PC-9 (cell line): ENCODE results near the gene KIF17. TPM values are rescaled to one million over a fixed set of nuclear protein-coding genes. Genes with fewer than 3 reads are reported as not detected.
A peak's percentile ranks its signal among the peaks of the same experiment; 100 is the strongest.

ENCODE experiments used
- Bru-seq: library from RNA; stranded (reverse); fragments of 400-500 nt; gene quantifications from one replicate; lab custom pipeline; 2021; lab: Mats Ljungman, UMichigan
- BruChase-seq, 2 experiments: library from RNA; stranded (reverse); fragments of 400-500 nt; gene quantifications; one replicate each; lab custom pipeline; 2021; lab: Mats Ljungman, UMichigan
- BruUV-seq: library from RNA; stranded (reverse); fragments of 400-500 nt; replicated peaks from 2 replicates; lab custom pipeline; 2021; lab: Mats Ljungman, UMichigan
- CTCF ChIA-PET: fragments of 300-600 bp; sonication (Branson Sonifier 250); formaldehyde crosslinking; loops from one replicate; lab custom pipeline; 2022; ENCODE audit warnings: antibody characterized with exemption; lab: Charles Lee
- POLR2A ChIA-PET: fragments of 300-600 bp; sonication (Branson Sonifier 250); formaldehyde crosslinking; loops from one replicate; lab custom pipeline; 2022; ENCODE audit warnings: antibody characterized with exemption; ENCODE audit not compliant: unreplicated experiment; lab: Charles Lee
- DNase-seq, 2 experiments: peaks; one replicate each; pipeline versions ENCODE4 v3.0.0 to v3.0.0-alpha.2; 2015 to 2022; ENCODE audit warnings: mixed read lengths in 1 of 2
- H2AFZ ChIP-seq: fragments of 200-600 bp; sonication (generic); 2 replicates; pipeline ENCODE4 v1.8.1; 2017; ENCODE audit warnings: antibody characterized with exemption
- H3F3A ChIP-seq: fragments of 200-600 bp; sonication (generic); 2 replicates; pipeline ENCODE4 v1.8.1; 2017; ENCODE audit warnings: antibody characterized with exemption, mild to moderate bottlenecking, low read depth; ENCODE audit not compliant: insufficient read depth
- H3K27ac ChIP-seq: fragments of 200-600 bp; sonication (generic); 2 replicates; pipeline ENCODE4 v1.6.1; 2016; ENCODE audit warnings: mixed run types
- H3K27me3 ChIP-seq: fragments of 200-600 bp; sonication (generic); 2 replicates; pipeline ENCODE4 v1.6.1; 2016; ENCODE audit warnings: low read depth, mixed run types; ENCODE audit not compliant: insufficient read depth
- H3K36me3 ChIP-seq: fragments of 200-600 bp; sonication (generic); 2 replicates; pipeline ENCODE4 v1.6.1; 2016; ENCODE audit warnings: low read depth, mixed run types
- H3K4me1 ChIP-seq: fragments of 200-600 bp; sonication (generic); replicated peaks from 2 replicates; pipeline ENCODE4 v1.6.1; 2016; ENCODE audit warnings: mixed run types; ENCODE audit not compliant: insufficient read depth
- H3K4me2 ChIP-seq: fragments of 200-600 bp; sonication (generic); 2 replicates; pipeline ENCODE4 v1.6.1; 2017; ENCODE audit warnings: mixed run types
- H3K4me3 ChIP-seq: fragments of 200-600 bp; sonication (generic); 2 replicates; pipeline ENCODE4 v1.6.1; 2016; ENCODE audit warnings: mixed run types
- H3K79me2 ChIP-seq: fragments of 200-600 bp; sonication (generic); 2 replicates; pipeline ENCODE4 v1.6.1; 2017; ENCODE audit warnings: low read depth, mixed run types
- H3K9me2 ChIP-seq: fragments of 200-600 bp; sonication (generic); 2 replicates; pipeline ENCODE4 v1.8.1; 2017; ENCODE audit warnings: mild to moderate bottlenecking; ENCODE audit not compliant: insufficient read depth
- H3K9me3 ChIP-seq: fragments of 200-600 bp; sonication (generic); 2 replicates; pipeline ENCODE4 v1.8.1; 2016; ENCODE audit warnings: low read depth; ENCODE audit not compliant: insufficient read depth
- H4K20me1 ChIP-seq: fragments of 200-600 bp; sonication (generic); 2 replicates; pipeline ENCODE4 v1.8.1; 2017; ENCODE audit not compliant: insufficient read depth
- CTCF ChIP-seq: fragments of 200-600 bp; sonication (generic); conservative IDR thresholded peaks from 2 replicates; pipeline ENCODE4 v1.6.1; 2017; ENCODE audit warnings: mixed run types, antibody characterized with exemption, mild to moderate bottlenecking, moderate library complexity
- EZH2 ChIP-seq: fragments of 200-600 bp; sonication (generic); IDR thresholded peaks from 2 replicates; pipeline ENCODE4 v1.8.0; 2017; ENCODE audit warnings: antibody characterized with exemption, low read depth
- intact Hi-C: fragments of 100-400 bp; cut with micrococcal nuclease; formaldehyde crosslinking; loops from one replicate; pipeline ENCODE4 v1.10.0; 2022; ENCODE audit not compliant: unreplicated experiment
- long read RNA-seq: library from polyadenylated mRNA; stranded (forward); transcript quantifications from one replicate; pipeline ENCODE4 v2.0.0, GENCODE V29; 2022
- total RNA-seq: library from RNA; stranded (reverse); gene quantifications from 2 replicates; pipeline ENCODE4 v1.2.3, GENCODE V29; 2021

KIF17 gene
- total RNA-seq (1.2 and 1.7 TPM in 2 replicates), Bru-seq, nascent RNA (percentile 20 among the genes with signal in this experiment), BruChase-seq, experiment 1, labeled RNA remaining after a 2-hour chase (percentile 22 among the genes with signal in this experiment), BruChase-seq, experiment 2, labeled RNA remaining after a 6-hour chase (percentile 22 among the genes with signal in this experiment)
- long read RNA-seq, partial matches to known transcripts = 1 of 4 reads
- long read RNA-seq, other reads (novel, unspliced or antisense) = 1 of 4 reads

- no peaks in the 10 kb centered on the region for H3K9me3 ChIP-seq
- no peaks in the 10 kb centered on the region for H3K36me3 ChIP-seq
- DNase-seq = peak in 1 of 2 experiments; percentile 76
- H3K79me2 ChIP-seq = no peaks in the 10 kb centered on the region
- intact Hi-C loops = no loop called here
- BruUV-seq = no TSS peak
- ChIA-PET POLR2A (interaction anchor here (0.7 kb wide), 1 partner anchor 343 kb away, joined by 9 read pairs; no protein-coding TSS in a partner anchor), CTCF (interaction anchor here (0.6 kb wide), 2 partner anchors 377 to 642 kb away, joined by 3 to 4 read pairs; no protein-coding TSS in a partner anchor)
- no peaks in the 10 kb centered on the region for H3K9me2 ChIP-seq
- no peaks in the 10 kb centered on the region for H3K4me1 ChIP-seq
- TF ChIP-seq CTCF = no peak
- TF ChIP-seq EZH2 = no peak
- H3K27ac ChIP-seq = no peak within 1 kb of the TSS
- H3K4me2 ChIP-seq = peak within 1 kb of the TSS; percentile 54
- H4K20me1 ChIP-seq = no peaks in the 10 kb centered on the region
- H2AFZ ChIP-seq = no peak within 1 kb of the TSS
- H3K27me3 ChIP-seq = no peaks in the 10 kb centered on the region
- no peaks in the 10 kb centered on the region for H3F3A ChIP-seq
- peak within 1 kb of the TSS; percentile 42; the same call in 1 of the 2 replicates for H3K4me3 ChIP-seq
Measured at GRCh38 chr1:20717452-20718342, at the start of gene KIF17. KIF17 (minus strand) TSS chr1:20718007; CDS start chr1:20717706, 301 bp downstream.

- ChIA-PET CTCF (no interaction called here), POLR2A (interaction anchor here (0.6 kb wide), 1 partner anchor 312 kb away, joined by 6 read pairs; no protein-coding TSS in a partner anchor)
- Histone ChIP-seq H3K79me2 (no peaks in the 10 kb centered on the region), H3K27ac (no peak overlapping the region), H4K20me1 (0 out of 2 replicates have a peak, but pooled peaks cover 5% of the 10 kb centered on the region), H3K4me1 (no peaks in the 10 kb centered on the region), H3F3A (peaks cover 4% of the 10 kb centered on the region), H3K27me3 (no peaks in the 10 kb centered on the region), H3K4me2 (no peak overlapping the region), H3K36me3 (peaks cover 13% of the 10 kb centered on the region), H3K4me3 (no peak overlapping the region), H3K9me2 (no peaks in the 10 kb centered on the region), H3K9me3 (no peaks in the 10 kb centered on the region), H2AFZ (no peak overlapping the region)
- no peak for TF ChIP-seq CTCF
- no peak for TF ChIP-seq EZH2
- no TSS peak for BruUV-seq
- DNase-seq = no peak
- intact Hi-C loops = no loop called here
Measured at GRCh38 chr1:20767271-20767670, 49.5 kb upstream of the KIF17 start.

- Histone ChIP-seq H3F3A (peaks cover 3% of the 10 kb centered on the region; the same call in 1 of the 2 replicates), H3K4me1 (no peaks in the 10 kb centered on the region), H4K20me1 (no peaks in the 10 kb centered on the region), H2AFZ (no peak overlapping the region), H3K9me2 (no peaks in the 10 kb centered on the region), H3K9me3 (no peaks in the 10 kb centered on the region), H3K27ac (no peak overlapping the region), H3K4me2 (no peak overlapping the region), H3K79me2 (no peaks in the 10 kb centered on the region), H3K27me3 (no peaks in the 10 kb centered on the region), H3K4me3 (no peak overlapping the region), H3K36me3 (peaks cover 14% of the 10 kb centered on the region; the same call in 1 of the 2 replicates)
- intact Hi-C loops = no loop called here
- ChIA-PET POLR2A (no interaction called here), CTCF (no interaction called here)
- TF ChIP-seq CTCF = no peak
- no peak for TF ChIP-seq EZH2
- no TSS peak for BruUV-seq
- no peak for DNase-seq
Measured at GRCh38 chr1:20763417-20763816, 45.6 kb upstream of the KIF17 start.
